HG03196 (cell line): Measurements from ENCODE around the gene RCOR2.
"Not testable (repeated sequence)": the region's sequence is repeated elsewhere in the genome, so short reads cannot be mapped to it uniquely, and the experiment has no call there.

Experiments used
- ATAC-seq: cut with Tn5 transposase; IDR thresholded peaks from one replicate; pipeline ENCODE4 v1.9.1; 2021; ENCODE audit not compliant: unreplicated experiment

RCOR2 gene

GRCh38 chr11:63916837-63917691, at the start of gene RCOR2:
Gene RCOR2, minus strand, starts transcription at chr11:63917164. Its CDS starts 708 bp downstream, at chr11:63916456.
- no peak for ATAC-seq

GRCh38 chr11:63966444-63966843, 49.5 kb upstream of the RCOR2 start:
- ATAC-seq = no peak

GRCh38 chr11:63963895-63964294, 46.9 kb upstream of the RCOR2 start:
- ATAC-seq = not testable (repeated sequence)

DNA sequence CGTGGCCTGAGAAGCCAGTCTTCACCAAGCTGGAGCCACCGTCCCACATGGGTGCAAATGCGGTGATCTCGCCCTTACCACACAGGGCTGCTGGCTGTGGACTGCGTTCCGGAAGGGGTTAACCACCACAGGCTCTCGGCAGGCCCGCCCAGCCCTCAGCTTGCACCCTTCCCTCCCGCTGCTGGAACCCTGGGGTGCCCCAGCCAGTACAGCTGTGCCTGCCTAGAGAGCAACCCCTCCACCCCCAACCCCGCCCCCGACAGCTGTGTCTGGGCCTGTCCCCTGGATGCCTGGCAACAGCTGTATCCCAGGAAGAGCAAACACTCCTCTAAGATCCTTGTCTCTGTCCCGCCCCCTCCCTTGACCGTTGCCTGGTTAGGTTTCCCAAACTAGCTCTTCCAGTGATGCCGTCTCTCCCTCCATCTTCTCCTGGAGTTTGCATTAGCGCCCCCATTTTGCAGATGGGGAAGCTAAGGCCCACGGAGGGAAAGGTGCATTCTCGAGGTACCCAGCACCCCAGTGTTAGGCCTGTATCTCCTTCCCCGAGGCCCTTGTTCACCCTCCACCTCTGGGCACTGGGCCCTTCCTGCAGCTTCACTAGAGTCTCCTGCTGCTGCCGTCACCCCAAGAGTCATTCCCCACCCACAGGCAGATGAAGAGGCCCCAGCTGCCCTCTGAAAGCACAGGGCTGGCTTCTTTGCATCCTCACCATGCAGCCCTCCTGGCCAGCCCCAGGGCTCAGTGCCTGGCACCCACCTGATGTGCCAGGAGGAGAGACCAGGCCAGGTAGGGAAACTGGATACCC, 44.8 kb upstream of the RCOR2 start:
- ATAC-seq = no peak

DNA sequence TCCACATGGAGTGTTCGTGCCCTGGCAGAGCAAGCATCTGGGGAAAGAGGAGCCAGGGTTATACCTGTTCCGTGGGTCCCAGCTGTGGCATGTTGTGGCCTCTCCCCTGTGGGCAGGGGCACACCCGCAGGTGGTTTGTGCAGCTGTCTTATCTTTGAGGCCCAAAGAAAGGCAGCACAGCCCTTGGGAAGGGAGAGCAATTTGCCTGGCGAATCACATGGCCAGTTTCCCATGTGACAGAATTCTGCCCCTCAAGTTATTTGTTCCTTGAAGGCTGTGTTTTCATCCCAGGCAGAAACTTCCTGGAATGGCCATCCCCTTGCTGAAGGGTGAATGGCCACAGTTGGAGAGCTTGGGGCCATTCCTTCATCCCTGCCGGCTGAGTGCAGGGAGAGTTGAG, 41.0 kb upstream of the RCOR2 start:
- no peak for ATAC-seq

GRCh38 chr11:63952570-63952969, 35.6 kb upstream of the RCOR2 start:
- ATAC-seq = no peak

GRCh38 chr11:63951779-63952536, 35.0 kb upstream of the RCOR2 start:
- no peak for ATAC-seq

- ATAC-seq = no peak
These were observed 28.7 kb upstream of the RCOR2 start for GRCh38 chr11:63945477-63946163.

GRCh38 chr11:63944987-63945386, 28.0 kb upstream of the RCOR2 start:
- ATAC-seq = no peak

GRCh38 chr11:63942803-63943202, 25.8 kb upstream of the RCOR2 start:
- ATAC-seq = no peak

DNA sequence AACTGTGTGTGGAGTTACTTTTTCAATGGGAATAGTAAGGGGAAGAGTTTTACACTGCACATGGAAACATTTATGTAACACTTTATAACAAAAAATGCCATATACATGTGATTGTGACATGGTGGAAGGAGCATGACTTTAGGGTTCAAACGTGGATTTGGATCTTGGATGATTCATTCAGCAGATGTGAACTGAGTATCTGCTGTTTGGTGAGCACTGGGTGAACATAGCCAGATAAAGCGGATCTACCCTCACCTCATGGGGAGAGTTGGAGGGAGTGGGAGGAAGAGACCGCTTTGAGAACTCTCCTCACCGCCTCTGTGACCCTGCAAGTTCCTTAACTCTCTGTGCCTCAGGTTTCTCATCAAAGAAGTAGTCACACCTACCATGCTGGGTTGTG, 24.9 kb upstream of the RCOR2 start:
- no peak for ATAC-seq

DNA sequence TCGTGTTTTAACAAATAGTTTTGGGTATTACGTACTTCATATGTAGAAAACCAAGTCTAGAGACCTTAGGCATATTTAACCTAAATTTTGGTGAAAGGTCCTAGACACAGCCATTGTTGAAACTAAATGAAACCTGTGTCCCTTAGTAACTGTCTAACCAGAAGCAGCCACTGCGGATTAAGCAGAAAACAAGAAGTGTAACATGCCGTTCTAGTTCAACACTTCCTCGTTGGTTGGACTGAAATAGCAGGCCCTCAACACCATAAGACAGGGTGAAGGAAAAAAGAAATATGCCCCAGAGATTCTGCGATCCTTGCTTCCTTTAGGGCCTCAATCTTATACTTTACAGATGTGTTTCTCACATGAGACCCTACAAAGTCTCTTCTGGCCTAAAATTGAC, 23.8 kb upstream of the RCOR2 start:
- ATAC-seq = no peak

GRCh38 chr11:63939397-63939891, 22.5 kb upstream of the RCOR2 start:
- no peak for ATAC-seq

DNA sequence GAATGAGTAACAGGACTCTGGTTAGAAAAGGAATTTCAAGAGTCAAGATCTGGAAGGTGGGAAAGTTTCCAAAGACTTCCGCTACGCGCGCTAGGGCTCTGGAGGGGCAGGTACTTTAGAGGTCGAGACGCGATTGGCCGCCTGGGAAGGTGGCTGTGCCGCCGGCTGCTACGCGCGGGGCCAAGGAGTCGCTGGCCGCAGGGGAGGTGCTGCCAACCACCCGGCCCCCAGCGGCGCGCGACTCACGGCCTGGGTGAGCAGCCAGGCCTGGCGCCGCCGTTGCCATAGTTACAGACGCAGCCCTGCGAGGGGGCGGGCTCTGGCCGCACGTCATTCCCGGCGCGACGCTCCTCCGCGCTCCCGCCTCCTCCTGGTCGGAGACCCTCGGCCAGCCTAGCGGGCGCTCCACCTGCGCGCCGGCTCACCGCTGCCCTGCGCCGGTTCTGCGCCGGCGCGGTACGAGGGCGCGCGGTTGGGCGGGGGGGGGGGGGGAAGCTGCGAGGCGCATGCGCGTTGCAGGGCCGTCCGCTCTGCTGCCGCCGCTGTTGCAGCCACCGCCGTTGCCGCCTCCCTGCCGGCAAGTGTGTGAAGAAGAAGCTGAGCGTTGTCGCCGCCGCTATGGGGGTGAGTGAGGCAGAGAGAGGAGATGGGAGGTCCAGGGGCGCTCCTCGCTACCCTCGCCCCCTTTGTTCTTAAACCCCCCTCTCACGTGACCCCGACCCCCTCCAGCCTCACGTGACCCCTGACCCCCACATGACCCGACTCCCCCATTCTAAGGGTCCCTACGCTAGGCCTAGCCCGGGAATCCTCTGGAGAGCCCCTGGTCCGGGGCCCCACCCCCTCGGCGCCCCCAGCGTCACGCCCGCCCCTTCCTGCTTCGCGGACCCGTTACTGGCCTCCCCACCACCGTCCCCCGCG, 21.8 kb upstream of the RCOR2 start, which contains the start of gene NAA40:
TSS of gene NAA40 (plus strand) at position 524 of the 918 bp plus-strand sequence. CDS start at position 619, 95 bp downstream.
- ATAC-seq = peak; percentile 93

GRCh38 chr11:63937713-63938478, 20.9 kb upstream of the RCOR2 start:
- peak; percentile 17 for ATAC-seq

GRCh38 chr11:63933459-63933858, 16.5 kb upstream of the RCOR2 start:
- no peak for ATAC-seq

- ATAC-seq = no peak
These were observed 14.9 kb upstream of the RCOR2 start for GRCh38 chr11:63931876-63932275.

DNA sequence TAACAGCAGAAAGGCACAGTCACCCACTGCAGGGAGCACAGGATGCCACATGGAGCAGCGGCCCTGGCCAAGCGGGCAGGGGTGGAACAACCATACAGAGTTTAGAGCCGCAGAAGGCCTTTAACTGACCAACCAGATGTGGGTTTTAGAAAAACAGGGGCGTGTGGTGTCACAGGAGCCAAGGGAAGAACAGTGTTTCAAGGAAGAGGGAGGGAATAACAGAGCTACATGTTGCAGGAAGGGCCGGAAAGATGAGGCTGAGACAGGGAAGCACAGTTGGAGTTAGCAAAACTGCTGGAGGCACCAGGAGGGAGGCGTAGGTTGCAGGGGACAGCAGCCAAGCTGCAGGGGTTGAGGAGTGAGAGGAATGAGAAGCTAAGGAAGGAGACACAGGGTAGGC, 14.1 kb upstream of the RCOR2 start:
- no peak for ATAC-seq

GRCh38 chr11:63929616-63930015, 12.7 kb upstream of the RCOR2 start:
- no peak for ATAC-seq
